ENCODE data around the gene MICU1.

MICU1 gene

GRCh38 chr10:72322030-72322279, 303.9 kb downstream of the MICU1 start:
- TF ChIP-seq CREB1 (IDR thresholded peaks at IDR 0.05; ENCODE audit: low read depth) (no peak), TEAD4 (IDR thresholded peaks at IDR 0.05) (no peak), TCF12 (IDR thresholded peaks at IDR 0.05; ENCODE audit: low read depth) (no peak), FOXM1 (IDR thresholded peaks at IDR 0.05; ENCODE audit: borderline replicate concordance, low read depth) (no peak), ZBTB7A (IDR thresholded peaks at IDR 0.05; ENCODE audit: low read depth) (no peak), YY1 (IDR thresholded peaks at IDR 0.05; ENCODE audit: low read depth) (no peak), RAD21 (IDR thresholded peaks at IDR 0.05; ENCODE audit: low read depth) (no peak), MAX (IDR thresholded peaks at IDR 0.05) (no peak), EP300 (IDR thresholded peaks at IDR 0.05; ENCODE audit: borderline replicate concordance) (no peak), EGR1 (IDR thresholded peaks at IDR 0.05) (no peak), NFIC (IDR thresholded peaks at IDR 0.05) (no peak), USF1 (IDR thresholded peaks at IDR 0.05) (no peak)

- TF ChIP-seq CREB1 (IDR thresholded peaks at IDR 0.05; ENCODE audit: low read depth) (no peak), FOXM1 (IDR thresholded peaks at IDR 0.05; ENCODE audit: borderline replicate concordance, low read depth) (no peak), ZBTB7A (IDR thresholded peaks at IDR 0.05; ENCODE audit: low read depth) (no peak), EGR1 (IDR thresholded peaks at IDR 0.05) (no peak), RAD21 (IDR thresholded peaks at IDR 0.05; ENCODE audit: low read depth) (no peak), MAX (IDR thresholded peaks at IDR 0.05) (no peak), USF1 (IDR thresholded peaks at IDR 0.05) (no peak), TAF1 (IDR thresholded peaks at IDR 0.05; ENCODE audit: low read depth) (no peak), REST (IDR thresholded peaks at IDR 0.05; ENCODE audit: low read depth) (no peak), TEAD4 (IDR thresholded peaks at IDR 0.05) (no peak), NFIC (IDR thresholded peaks at IDR 0.05) (no peak), CEBPB (IDR thresholded peaks at IDR 0.05) (no peak), YY1 (IDR thresholded peaks at IDR 0.05; ENCODE audit: low read depth) (no peak), TCF12 (IDR thresholded peaks at IDR 0.05; ENCODE audit: low read depth) (no peak), EP300 (IDR thresholded peaks at IDR 0.05; ENCODE audit: borderline replicate concordance) (no peak)
Measured at GRCh38 chr10:72321248-72322029, 304.4 kb downstream of the MICU1 start.

- TF ChIP-seq REST (IDR thresholded peaks at IDR 0.05; ENCODE audit: low read depth), result no peak
- no peak for TF ChIP-seq YY1 (IDR thresholded peaks at IDR 0.05; ENCODE audit: low read depth)
- TF ChIP-seq MAX (IDR thresholded peaks at IDR 0.05), result peak; percentile 31
- TF ChIP-seq FOXM1 (IDR thresholded peaks at IDR 0.05; ENCODE audit: borderline replicate concordance, low read depth), result no peak
- no peak for TF ChIP-seq EGR1 (IDR thresholded peaks at IDR 0.05)
- TF ChIP-seq TCF12 (IDR thresholded peaks at IDR 0.05; ENCODE audit: low read depth), result peak; percentile 65
- TF ChIP-seq CEBPB (IDR thresholded peaks at IDR 0.05), result peak; percentile 61
- TF ChIP-seq EP300 (IDR thresholded peaks at IDR 0.05; ENCODE audit: borderline replicate concordance), result 0 out of 2 replicates have a peak, but pooled peaks have one; percentile 24
- peak; percentile 36; the same call in 1 of the 2 replicates for TF ChIP-seq TAF1 (IDR thresholded peaks at IDR 0.05; ENCODE audit: low read depth)
- no peak for TF ChIP-seq TEAD4 (IDR thresholded peaks at IDR 0.05)
- TF ChIP-seq USF1 (IDR thresholded peaks at IDR 0.05), result no peak
- no peak for TF ChIP-seq NFIC (IDR thresholded peaks at IDR 0.05)
Measured at GRCh38 chr10:72320676-72321247, 305.1 kb downstream of the MICU1 start.

GRCh38 chr10:72319416-72320254, 306.2 kb downstream of the MICU1 start:
- 0 out of 2 replicates have a peak, but pooled peaks have one; percentile 26 for TF ChIP-seq TAF1 (IDR thresholded peaks at IDR 0.05; ENCODE audit: low read depth)
- TF ChIP-seq EP300 (IDR thresholded peaks at IDR 0.05; ENCODE audit: borderline replicate concordance), result peak; percentile 78
- peak; percentile 67 for TF ChIP-seq EGR1 (IDR thresholded peaks at IDR 0.05)
- TF ChIP-seq TEAD4 (IDR thresholded peaks at IDR 0.05), result peak; percentile 57; the same call in 1 of the 2 replicates
- no peak for TF ChIP-seq REST (IDR thresholded peaks at IDR 0.05; ENCODE audit: low read depth)
- TF ChIP-seq FOXM1 (IDR thresholded peaks at IDR 0.05; ENCODE audit: borderline replicate concordance, low read depth), result no peak
- peak; percentile 88 for TF ChIP-seq MAX (IDR thresholded peaks at IDR 0.05)
- peak; percentile 96 for TF ChIP-seq NFIC (IDR thresholded peaks at IDR 0.05)
- TF ChIP-seq CEBPB (IDR thresholded peaks at IDR 0.05), result peak; percentile 96
- peak; percentile 83 for TF ChIP-seq USF1 (IDR thresholded peaks at IDR 0.05)
- no peak for TF ChIP-seq CREB1 (IDR thresholded peaks at IDR 0.05; ENCODE audit: low read depth)
- TF ChIP-seq TCF12 (IDR thresholded peaks at IDR 0.05; ENCODE audit: low read depth), result peak; percentile 88
- no peak; the same call in 1 of the 2 replicates for TF ChIP-seq RAD21 (IDR thresholded peaks at IDR 0.05; ENCODE audit: low read depth)
- TF ChIP-seq YY1 (IDR thresholded peaks at IDR 0.05; ENCODE audit: low read depth), result no peak; the same call in 1 of the 2 replicates
- peak; percentile 84; the same call in 1 of the 2 replicates for TF ChIP-seq ZBTB7A (IDR thresholded peaks at IDR 0.05; ENCODE audit: low read depth)

All from Ishikawa (cell line).